ENCODE results near the gene CERS2.
A peak's percentile ranks its signal among the peaks of the same experiment; 100 is the strongest.

Gene CERS2

DNA sequence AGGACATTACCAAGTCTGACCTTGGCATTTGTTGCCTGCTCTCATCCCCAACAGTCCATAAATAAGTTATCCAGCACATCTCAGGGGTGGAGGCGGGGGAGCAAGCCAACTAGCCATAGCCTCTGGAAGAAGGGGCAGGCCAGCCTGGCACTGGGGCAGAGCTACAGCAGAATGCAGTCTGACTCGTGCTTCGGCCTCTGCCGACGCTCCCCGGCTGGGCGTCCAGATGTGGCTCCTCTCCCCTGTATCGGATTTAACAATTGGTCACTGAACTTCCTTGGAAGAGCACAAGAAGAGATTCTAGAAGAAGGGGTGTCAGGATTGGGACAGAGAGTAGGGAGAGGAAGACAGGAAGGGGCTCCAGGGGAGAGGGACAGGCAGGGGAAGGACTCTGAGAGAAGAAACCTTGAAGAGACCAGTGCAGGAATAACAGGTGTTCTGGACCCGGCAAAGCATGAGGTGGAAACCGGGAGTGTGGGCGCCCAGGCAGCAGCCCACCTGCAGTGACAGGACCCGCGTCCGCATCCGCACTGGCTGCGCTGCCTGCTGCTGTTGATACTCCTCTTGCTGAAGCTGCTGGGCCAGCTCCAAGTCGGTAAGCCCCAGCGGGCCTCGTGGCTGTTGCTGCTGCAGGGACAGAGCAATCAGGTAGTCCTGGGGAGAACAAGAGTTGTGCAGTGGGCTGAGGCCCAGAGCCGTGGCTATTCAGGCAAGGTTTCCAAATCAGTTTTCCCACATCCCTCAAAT lies 22.7 kb upstream of the CERS2 start:
- DNase-seq: no peak

- peak in 1 of 2 experiments; percentile 37 for DNase-seq
These were observed 21.3 kb upstream of the CERS2 start for GRCh38 chr1:150995896-150996295.

- no peak for DNase-seq
These were observed 20.8 kb upstream of the CERS2 start for GRCh38 chr1:150995460-150995859.

DNA sequence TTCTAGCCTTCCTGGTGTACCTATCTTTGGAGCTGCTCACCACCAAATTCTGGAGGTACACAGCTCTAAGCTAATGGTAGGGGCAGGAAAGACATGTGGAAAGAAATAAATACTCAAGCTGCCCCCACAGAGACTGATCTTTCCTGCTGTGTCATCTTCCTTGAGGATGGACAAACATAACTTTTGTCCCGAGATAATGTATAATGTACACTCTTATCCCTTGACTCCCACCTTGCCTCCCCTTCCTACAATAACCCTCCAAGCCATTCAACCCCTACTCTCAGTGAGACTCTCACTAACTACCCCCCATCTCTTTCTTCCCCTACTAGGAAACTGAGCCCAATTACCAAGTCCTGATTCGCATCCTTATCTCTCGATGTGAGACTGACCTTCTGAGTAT lies 19.6 kb upstream of the CERS2 start:
- no peak for DNase-seq

DNA sequence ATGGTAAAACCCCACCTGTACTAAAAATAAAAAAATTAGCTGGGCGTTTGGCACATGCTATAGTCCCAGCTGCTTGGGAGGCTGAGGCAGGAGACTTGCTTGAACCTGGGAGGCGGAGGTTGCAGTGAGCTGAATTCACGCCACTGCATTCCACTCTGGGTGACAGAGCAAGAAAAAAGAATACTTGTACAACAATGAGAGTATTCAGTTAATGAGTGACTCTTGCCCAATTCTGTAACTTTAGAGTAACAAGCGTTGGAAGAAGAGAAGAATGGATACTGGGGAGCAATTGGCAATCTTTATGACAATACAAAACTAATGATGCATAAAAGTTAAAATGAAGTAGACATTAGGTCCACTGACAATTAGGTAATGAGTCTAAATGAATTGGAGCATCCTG lies 18.0 kb upstream of the CERS2 start:
- no peak for DNase-seq

DNA sequence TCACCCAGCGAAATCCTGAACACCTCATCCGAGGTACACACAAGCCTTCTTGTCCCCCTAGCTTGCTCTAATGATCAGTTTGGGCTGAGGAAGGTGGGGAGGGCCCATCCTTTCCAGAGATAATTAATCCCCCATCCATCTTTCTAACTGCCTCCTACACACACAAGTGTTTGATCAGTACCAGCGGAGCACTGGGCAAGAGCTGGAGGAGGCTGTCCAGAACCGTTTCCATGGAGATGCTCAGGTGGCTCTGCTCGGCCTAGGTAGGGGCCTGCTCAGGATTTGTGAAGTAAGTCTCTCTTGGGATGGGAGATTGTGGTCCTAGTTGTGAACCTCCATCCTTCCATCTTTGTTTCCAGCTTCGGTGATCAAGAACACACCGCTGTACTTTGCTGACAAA lies 13.3 kb upstream of the CERS2 start:
- no peak for DNase-seq

GRCh38 chr1:150985179-150985825 lies 10.7 kb upstream of the CERS2 start:
- no peak for DNase-seq

- no peak for DNase-seq
These were observed 7.4 kb upstream of the CERS2 start, which contains the start of gene ANXA9 for GRCh38 chr1:150981805-150982712. Gene ANXA9 (plus strand): TSS chr1:150982292. CDS start chr1:150983106, 814 bp downstream.

GRCh38 chr1:150981177-150981804 lies 6.7 kb upstream of the CERS2 start:
- no peak for DNase-seq

DNA sequence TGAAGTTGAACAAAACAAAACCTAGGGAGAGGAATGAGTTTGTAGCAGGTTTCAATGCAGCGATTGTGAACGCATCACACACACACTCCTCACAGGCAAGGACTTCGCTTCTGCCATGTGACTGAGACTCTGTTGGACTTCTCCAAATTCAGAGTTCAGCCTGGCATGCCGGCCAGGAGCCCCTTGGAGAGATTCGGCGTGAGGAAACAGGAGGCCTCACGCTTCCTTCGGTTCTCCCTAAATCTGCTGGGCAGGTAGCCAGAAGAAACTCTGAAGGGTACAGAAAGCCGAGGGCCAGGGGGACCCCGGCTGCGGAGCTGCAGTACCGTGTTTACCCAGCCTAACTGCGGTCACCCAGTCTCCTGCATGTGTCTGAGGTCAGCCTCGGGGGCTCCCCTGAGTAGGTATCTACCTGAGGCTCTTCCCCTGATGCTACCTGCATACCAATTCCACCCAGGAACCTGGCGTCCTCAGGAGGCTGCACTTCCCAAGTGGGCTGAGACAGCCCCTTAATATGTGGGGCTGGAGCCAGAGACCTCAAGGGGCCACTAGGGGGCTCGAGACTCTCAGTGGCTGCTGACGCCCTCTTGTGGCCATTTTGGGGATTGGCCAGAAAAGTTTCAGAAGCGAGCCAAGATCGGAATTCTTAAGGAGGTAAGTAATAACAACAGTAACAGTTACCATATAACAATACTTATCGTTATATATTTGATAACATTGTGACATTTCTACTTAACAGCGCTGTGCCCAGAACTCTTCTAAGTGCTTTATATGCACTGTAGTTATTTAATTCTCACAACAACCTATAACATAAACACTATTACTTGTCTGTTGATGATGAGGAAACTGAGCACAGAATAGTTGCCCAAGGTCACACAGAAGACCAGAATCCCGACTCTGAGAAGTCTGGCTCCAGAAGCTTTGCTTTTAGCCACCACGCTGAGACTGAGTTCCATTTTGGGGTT lies 4.7 kb upstream of the CERS2 start:
- peak; percentile 87 to 95 for DNase-seq

- no peak for DNase-seq
These were observed 2.5 kb upstream of the CERS2 start for GRCh38 chr1:150976879-150977694.

- DNase-seq: no peak
These were observed 1.8 kb upstream of the CERS2 start for GRCh38 chr1:150976401-150976821.

- DNase-seq: no peak
These were observed 627 bp downstream of the CERS2 start for GRCh38 chr1:150973836-150974579.

GRCh38 chr1:150973258-150973835 lies 1.3 kb downstream of the CERS2 start:
- DNase-seq: no peak

DNA sequence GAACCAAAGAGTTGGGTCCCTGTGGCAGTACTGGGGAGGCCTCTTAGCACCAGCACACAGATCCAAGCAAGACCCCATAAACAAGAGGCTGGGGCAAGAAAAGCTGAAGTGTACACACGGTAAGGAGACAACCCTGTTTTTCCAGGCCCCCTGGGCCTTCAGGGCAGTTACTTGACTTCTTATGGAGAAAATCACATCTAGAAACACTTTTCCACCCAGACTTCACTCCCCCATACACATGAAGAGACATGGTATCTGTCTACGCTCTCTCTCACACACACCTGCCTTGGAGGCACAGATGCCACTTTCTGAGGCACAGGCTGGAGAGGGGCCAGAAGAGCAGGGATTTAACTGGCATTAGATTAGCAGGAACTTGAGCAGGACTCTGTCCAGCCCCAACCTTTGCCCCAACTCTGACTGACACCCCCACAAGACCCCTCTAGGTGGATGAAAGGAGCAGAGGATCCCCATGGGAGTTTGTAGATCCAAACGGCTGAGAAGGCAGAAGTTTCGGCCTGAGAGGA lies 2.2 kb downstream of the CERS2 start:
- no peak for DNase-seq

DNA sequence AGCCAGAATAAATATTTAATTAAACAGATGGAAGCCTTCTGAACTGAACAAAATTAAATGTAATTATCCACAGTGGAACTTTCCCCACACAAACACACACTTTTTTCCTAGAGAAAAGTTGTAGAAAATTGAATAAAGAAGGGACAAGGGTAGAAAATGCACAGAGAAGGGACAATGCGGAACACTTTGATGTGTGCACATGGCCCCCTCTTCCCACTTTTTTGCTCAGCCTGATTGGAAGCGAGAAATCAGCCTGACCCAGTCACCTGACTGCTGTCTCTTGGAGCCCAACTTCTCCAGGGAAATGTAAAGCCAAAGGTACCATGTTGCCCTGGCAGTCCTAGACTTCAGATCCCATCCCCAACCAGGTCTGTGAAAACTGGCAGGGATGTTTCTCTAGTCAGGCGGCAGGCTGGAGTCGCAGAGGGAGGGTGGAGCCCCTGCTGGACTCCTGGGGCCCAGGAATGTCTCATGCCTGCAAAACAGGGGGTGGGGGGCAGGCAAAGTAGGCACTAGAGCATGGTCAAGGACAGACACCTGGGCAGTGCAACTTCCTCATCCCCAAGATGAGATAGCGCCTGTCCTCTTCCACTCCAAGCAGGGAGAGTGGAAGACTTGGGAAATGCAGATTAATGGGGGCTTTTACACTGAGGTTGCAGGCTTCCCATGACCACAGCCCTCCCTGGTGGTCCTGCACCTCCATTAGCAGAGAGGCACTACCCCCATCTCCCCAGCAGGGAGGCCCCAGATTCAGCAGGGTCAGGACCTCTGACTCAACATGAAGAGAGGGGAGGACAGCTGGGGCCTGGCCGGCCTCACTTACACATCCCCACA lies 2.8 kb downstream of the CERS2 start:
- DNase-seq: no peak

DNA sequence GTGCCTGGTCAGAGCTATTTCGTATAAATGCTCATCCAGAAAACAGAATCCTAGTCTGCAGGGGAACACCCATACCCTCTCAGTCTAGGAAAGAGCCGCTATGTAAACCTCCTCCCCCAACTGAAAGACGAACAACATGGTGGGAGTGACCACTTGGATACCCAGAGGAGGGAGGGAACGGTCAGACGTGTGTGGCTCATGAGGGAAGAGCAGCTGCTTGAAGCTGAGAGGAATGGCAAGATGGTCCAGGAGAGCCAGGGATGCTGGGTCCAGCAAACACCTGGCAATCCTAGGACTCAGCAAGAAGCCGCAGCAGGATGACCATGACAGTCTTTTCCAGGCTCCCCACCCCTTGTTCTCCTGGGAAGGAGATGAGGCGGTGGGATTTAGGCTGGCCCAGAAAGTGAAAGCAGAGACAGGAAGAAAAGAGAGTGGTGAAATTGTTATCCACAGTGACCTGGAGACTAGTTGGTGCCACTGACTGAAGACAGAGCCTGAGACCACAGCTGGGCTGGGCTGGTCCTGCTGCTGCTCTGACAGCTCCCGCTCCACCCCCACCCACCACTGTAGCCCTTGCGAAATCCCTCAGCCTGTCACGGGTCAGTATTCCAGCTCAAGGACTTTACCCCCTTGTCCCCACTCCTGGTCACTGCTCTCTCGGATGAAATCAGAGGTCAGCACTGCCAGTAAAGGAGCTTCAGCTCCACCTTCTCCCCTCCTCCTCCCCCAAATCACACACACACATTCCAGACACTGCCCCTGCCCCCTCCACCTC lies 3.6 kb downstream of the CERS2 start:
- DNase-seq: no peak

DNA sequence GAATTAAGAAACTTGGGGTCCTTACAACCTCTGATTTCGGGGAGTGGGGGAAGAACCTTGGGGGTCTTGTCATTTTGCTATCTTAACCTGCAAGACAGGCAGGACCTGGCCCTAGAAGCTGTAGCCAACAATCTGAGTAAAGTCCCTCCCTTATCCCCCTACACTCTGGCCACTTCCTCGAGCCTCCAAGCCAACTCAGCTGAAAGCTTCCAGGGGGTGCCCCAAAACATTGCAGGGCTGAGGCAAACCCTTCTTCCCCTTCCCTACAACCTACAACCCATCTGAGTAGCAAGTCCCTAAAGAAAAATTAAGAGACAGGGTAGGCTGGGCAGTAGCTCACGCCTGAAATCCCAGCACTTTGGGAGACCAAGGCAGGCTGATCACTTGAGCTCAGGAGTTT lies 5.0 kb downstream of the CERS2 start:
- DNase-seq: no peak
